ENCODE results near the gene CLEC2D.
"Not testable (repeated sequence)": the region's sequence is repeated elsewhere in the genome, so short reads cannot be mapped to it uniquely, and the experiment has no call there.

- TF ChIP-seq CTCF (IDR thresholded peaks at IDR 0.05; ENCODE audit: low read depth, low read length, missing input control); YY1 (IDR thresholded peaks at IDR 0.05); MAX (IDR thresholded peaks at IDR 0.05); REST (IDR thresholded peaks at IDR 0.05); RXRA (IDR thresholded peaks at IDR 0.05); EGR1 (IDR thresholded peaks at IDR 0.05; ENCODE audit: low read depth in 2 of 2); TAF1 (conservative IDR thresholded peaks at IDR 0.05); SP1 (IDR thresholded peaks at IDR 0.05): not testable (repeated sequence)
Measured at GRCh38 chr12:9682949-9683348, 13.4 kb downstream of the CLEC2D start.

Data from liver (tissue), 3 donors.